LNCAP (cell line): Measurements from ENCODE around the gene MC5R.
A peak's percentile ranks its signal among the peaks of the same experiment; 100 is the strongest.

Experiments
- CTCF ChIP-seq: fragments of 450-650 bp; IDR thresholded peaks from 2 replicates; pipeline ENCODE4 v1.5.1; 2017; ENCODE audit warnings: mild to moderate bottlenecking

The MC5R gene

GRCh38 chr18:13811993-13812392 lies 12.0 kb upstream of the MC5R start:
- peak; percentile 33 for TF ChIP-seq CTCF

GRCh38 chr18:13813271-13813849 lies 10.6 kb upstream of the MC5R start:
- peak; percentile 86 for TF ChIP-seq CTCF

GRCh38 chr18:13826209-13826608 lies 2.3 kb downstream of the MC5R start:
- TF ChIP-seq CTCF: no peak

- peak; percentile 59 for TF ChIP-seq CTCF
Measured at GRCh38 chr18:13831864-13832508, 8.0 kb downstream of the MC5R start.

- no peak for TF ChIP-seq CTCF
Measured at GRCh38 chr18:13834496-13835015, 10.6 kb downstream of the MC5R start.

GRCh38 chr18:13835202-13835601 lies 11.3 kb downstream of the MC5R start:
- no peak for TF ChIP-seq CTCF

- TF ChIP-seq CTCF: no peak
Measured at GRCh38 chr18:13836559-13836958, 12.6 kb downstream of the MC5R start.
